GM18909 (cell line): Measurements from ENCODE around the gene CTNNA3.

Source experiments
- ATAC-seq: cut with Tn5 transposase; IDR thresholded peaks from one replicate; pipeline ENCODE4 v1.9.1; 2021; ENCODE audit warnings: mild to moderate bottlenecking; ENCODE audit not compliant: unreplicated experiment, poor library complexity

CTNNA3 gene

GRCh38 chr10:66144016-66144415 is 1552.0 kb downstream of the CTNNA3 start:
- no peak for ATAC-seq

GRCh38 chr10:66102756-66103155 is 1593.2 kb downstream of the CTNNA3 start:
- ATAC-seq = no peak

- no peak for ATAC-seq
Measured at GRCh38 chr10:66098595-66099480, 1597.2 kb downstream of the CTNNA3 start.

GRCh38 chr10:66095610-66096009 is 1600.4 kb downstream of the CTNNA3 start:
- no peak for ATAC-seq

GRCh38 chr10:66085906-66086305 is 1610.1 kb downstream of the CTNNA3 start:
- ATAC-seq = no peak

GRCh38 chr10:66071907-66072306 is 1624.1 kb downstream of the CTNNA3 start:
- no peak for ATAC-seq

- ATAC-seq = no peak
Measured at GRCh38 chr10:66058594-66058993, 1637.4 kb downstream of the CTNNA3 start.

GRCh38 chr10:66049335-66049734 is 1646.7 kb downstream of the CTNNA3 start:
- no peak for ATAC-seq

- no peak for ATAC-seq
Measured at GRCh38 chr10:66045859-66046258, 1650.1 kb downstream of the CTNNA3 start.

GRCh38 chr10:66041771-66042170 is 1654.2 kb downstream of the CTNNA3 start:
- ATAC-seq = no peak

GRCh38 chr10:66038623-66039022 is 1657.4 kb downstream of the CTNNA3 start:
- ATAC-seq = no peak

GRCh38 chr10:66026321-66026720 is 1669.7 kb downstream of the CTNNA3 start:
- no peak for ATAC-seq

GRCh38 chr10:66025186-66025585 is 1670.8 kb downstream of the CTNNA3 start:
- no peak for ATAC-seq

- no peak for ATAC-seq
Measured at GRCh38 chr10:66021423-66021822, 1674.6 kb downstream of the CTNNA3 start.

- ATAC-seq = no peak
Measured at GRCh38 chr10:66008221-66008620, 1687.8 kb downstream of the CTNNA3 start.

GRCh38 chr10:66006411-66006810 is 1689.6 kb downstream of the CTNNA3 start:
- no peak for ATAC-seq

GRCh38 chr10:65993451-65993850 is 1702.5 kb downstream of the CTNNA3 start:
- ATAC-seq = no peak

GRCh38 chr10:65968871-65969270 is 1727.1 kb downstream of the CTNNA3 start:
- no peak for ATAC-seq

- no peak for ATAC-seq
Measured at GRCh38 chr10:65968437-65968836, 1727.6 kb downstream of the CTNNA3 start.

- ATAC-seq = no peak
Measured at GRCh38 chr10:65964205-65964604, 1731.8 kb downstream of the CTNNA3 start.

- no peak for ATAC-seq
Measured at GRCh38 chr10:65952086-65952485, 1743.9 kb downstream of the CTNNA3 start.

- no peak for ATAC-seq
Measured at GRCh38 chr10:65950075-65950474, 1745.9 kb downstream of the CTNNA3 start.
